Suprapubic skin (tissue), 4 donors: ENCODE measurements around the gene ARID5B. TPM values are rescaled to one million over a fixed set of nuclear protein-coding genes. Genes with fewer than 3 reads are reported as not detected.

Experiments
- DNase-seq, 2 donors: peaks; one replicate each; pipeline ENCODE4 v3.0.0-alpha.2; 2019; ENCODE audit warnings: low spot score in 2 of 2
- H3K27ac ChIP-seq: fragments of 200-600 bp; sonication (generic); one replicate; pipeline ENCODE4 v1.5.1; 2019
- H3K27me3 ChIP-seq: fragments of 200-600 bp; sonication (generic); one replicate; pipeline ENCODE4 v1.5.1; 2019
- H3K36me3 ChIP-seq: fragments of 200-600 bp; sonication (generic); one replicate; pipeline ENCODE4 v1.5.1; 2019
- H3K4me1 ChIP-seq: fragments of 200-600 bp; sonication (generic); one replicate; pipeline ENCODE4 v1.5.1; 2019
- H3K4me3 ChIP-seq: fragments of 200-600 bp; sonication (generic); one replicate; pipeline ENCODE4 v1.5.1; 2019; ENCODE audit warnings: mild to moderate bottlenecking
- H3K9me3 ChIP-seq: fragments of 200-600 bp; sonication (generic); one replicate; pipeline ENCODE4 v1.5.1; 2019
- EP300 ChIP-seq: sonication (generic); formaldehyde crosslinking; IDR thresholded peaks from one replicate; pipeline ENCODE4 v1.6.1; 2017; ENCODE audit warnings: antibody characterized with exemption
- POLR2A ChIP-seq, 2 donors: fragments of 450-650 bp; IDR thresholded peaks; one replicate each; pipeline ENCODE4 v1.6.1; 2017; ENCODE audit warnings: antibody characterized with exemption in 2 of 2, mild to moderate bottlenecking in 2 of 2, moderate library complexity in 2 of 2
- POLR2AphosphoS5 ChIP-seq, 3 donors: sonication (generic); formaldehyde crosslinking; IDR thresholded peaks; one replicate each; pipeline ENCODE4 v1.6.1; 2017; ENCODE audit warnings: antibody characterized with exemption in 3 of 3
- WGBS: methylation state at CpG from one replicate; pipeline ENCODE4 v1.1.5; 2018; 5-methylcytosine and 5-hydroxymethylcytosine counted together
- total RNA-seq, 4 donors: library from RNA; depleted of rRNA; stranded (reverse); fragments of >200 nt; gene quantifications; one replicate each; pipeline ENCODE4 v1.1.0, GENCODE V29; 2016
- TF ChIP-seq, protein P1 (sequence below), 2 donors: fragments of 200-600 bp in 1 of 2; fragments of 450-650 bp in 1 of 2; sonication (generic) in 1 of 2; IDR thresholded peaks; one replicate each; pipeline ENCODE4 v1.5.1; 2016 to 2019; ENCODE audit warnings: antibody characterized with exemption in 2 of 2, mild to moderate bottlenecking in 1 of 2, moderate library complexity in 1 of 2

ARID5B gene
- total RNA-seq, 4 donors from 2014 or later: 45.4 to 75.2 (median 71.9) TPM

DNA sequence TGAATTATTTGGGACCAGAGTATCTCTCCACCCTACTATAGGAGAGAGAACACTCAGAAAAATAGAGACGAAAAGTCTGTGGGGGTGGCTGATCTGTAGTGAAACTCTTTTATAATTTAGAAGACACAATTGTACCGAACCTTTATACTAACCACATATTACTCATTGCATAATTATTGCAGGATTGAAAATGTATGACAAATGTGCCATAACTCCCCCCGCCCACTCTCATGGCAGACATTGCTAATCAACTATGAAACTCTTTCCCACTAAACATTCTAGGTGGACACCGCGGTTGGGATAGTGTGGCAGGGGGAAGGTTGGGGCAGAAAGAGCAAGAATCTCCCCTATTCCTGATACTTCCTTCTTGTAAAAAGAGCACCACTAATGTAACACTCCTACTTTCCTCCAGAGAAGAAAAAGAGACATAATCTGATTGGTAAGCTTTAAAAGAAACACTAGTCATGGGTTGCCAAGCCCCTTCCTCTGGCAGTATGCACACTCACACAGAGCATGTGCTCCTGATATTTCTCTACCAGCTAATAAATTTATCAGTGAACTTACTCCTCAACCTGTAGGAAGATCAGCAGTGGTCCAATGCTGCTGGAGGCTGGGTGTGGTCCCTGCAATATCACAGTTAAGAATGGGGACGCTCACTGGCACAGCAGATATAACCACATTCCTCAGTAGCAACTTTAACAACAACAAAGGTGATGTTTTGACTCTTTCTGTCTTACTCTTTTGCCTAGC, 18.7 kb upstream of the ARID5B start:
- no peaks in the 10 kb centered on the region for H3K27me3 ChIP-seq
- H3K27ac ChIP-seq: no peak overlapping the region
- 85% methylated on average over 6 of the region's 6 CpGs for WGBS
- TF ChIP-seq EP300: no peak
- TF ChIP-seq POLR2A (IDR thresholded peaks at IDR 0.05): no peak
- TF ChIP-seq, protein P1, sequence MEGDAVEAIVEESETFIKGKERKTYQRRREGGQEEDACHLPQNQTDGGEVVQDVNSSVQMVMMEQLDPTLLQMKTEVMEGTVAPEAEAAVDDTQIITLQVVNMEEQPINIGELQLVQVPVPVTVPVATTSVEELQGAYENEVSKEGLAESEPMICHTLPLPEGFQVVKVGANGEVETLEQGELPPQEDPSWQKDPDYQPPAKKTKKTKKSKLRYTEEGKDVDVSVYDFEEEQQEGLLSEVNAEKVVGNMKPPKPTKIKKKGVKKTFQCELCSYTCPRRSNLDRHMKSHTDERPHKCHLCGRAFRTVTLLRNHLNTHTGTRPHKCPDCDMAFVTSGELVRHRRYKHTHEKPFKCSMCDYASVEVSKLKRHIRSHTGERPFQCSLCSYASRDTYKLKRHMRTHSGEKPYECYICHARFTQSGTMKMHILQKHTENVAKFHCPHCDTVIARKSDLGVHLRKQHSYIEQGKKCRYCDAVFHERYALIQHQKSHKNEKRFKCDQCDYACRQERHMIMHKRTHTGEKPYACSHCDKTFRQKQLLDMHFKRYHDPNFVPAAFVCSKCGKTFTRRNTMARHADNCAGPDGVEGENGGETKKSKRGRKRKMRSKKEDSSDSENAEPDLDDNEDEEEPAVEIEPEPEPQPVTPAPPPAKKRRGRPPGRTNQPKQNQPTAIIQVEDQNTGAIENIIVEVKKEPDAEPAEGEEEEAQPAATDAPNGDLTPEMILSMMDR (IDR thresholded peaks at IDR 0.05): no peak
- TF ChIP-seq POLR2AphosphoS5 (IDR thresholded peaks at IDR 0.05): no peak
- no peak overlapping the region for H3K4me3 ChIP-seq
- no peaks in the 10 kb centered on the region for H3K4me1 ChIP-seq
- H3K9me3 ChIP-seq: no peaks in the 10 kb centered on the region
- DNase-seq: no peak
- no peaks in the 10 kb centered on the region for H3K36me3 ChIP-seq

DNA sequence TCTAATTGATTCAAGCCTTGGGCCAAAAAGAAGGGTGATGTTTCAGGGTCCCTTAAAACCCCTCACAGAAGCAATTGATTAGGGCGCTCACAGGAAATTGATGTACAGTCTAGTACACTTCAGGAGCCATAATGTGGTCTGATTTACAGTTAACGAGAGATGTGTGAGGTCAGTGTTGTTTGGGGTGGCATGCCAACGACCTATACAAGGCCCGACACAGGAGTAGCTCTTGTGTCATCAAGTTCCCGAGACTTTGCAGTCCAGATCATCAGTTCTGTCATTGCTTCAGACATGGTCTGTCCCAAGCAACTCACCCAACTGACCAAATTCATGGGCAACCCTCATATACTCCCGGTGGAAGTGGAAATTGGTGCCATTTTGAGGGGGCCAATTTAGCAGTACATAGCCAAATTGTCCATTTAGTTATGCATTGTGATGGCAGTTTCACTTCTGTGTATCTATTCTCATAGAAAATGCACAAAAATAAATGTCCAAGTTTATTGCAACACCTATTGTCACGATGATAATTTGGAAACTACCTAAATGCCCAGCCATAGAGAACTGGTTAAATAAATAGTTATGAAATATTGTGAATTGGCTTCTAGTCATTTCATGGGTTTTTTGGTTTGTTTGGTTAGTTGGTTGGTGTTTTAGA, 18.0 kb upstream of the ARID5B start:
- TF ChIP-seq, protein P1 (IDR thresholded peaks at IDR 0.05): no peak
- Histone ChIP-seq H3K27ac (no peak overlapping the region), H3K4me1 (no peaks in the 10 kb centered on the region), H3K4me3 (no peak overlapping the region), H3K9me3 (no peaks in the 10 kb centered on the region), H3K36me3 (no peaks in the 10 kb centered on the region), H3K27me3 (no peaks in the 10 kb centered on the region)
- no peak for DNase-seq
- WGBS: 88% methylated on average over 7 of the region's 7 CpGs

DNA sequence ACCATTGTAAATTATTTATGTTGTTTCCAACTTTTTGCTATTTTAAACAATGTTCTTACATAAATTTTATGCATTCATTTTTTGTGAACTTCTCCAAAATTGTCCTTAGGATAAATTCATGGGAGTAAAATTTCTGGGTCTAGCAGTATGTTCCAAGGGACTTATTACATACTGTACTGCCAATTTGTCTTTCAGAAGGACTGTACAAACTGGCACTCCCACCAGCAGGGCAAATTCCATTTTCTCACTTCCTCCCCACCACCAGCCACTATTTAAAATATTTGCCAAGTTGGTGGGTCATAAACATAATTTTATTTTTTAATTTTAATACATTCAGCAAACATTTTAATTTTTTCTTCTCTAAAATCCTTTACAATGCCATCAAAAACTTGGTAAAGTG, 13.7 kb upstream of the ARID5B start:
- TF ChIP-seq POLR2A (IDR thresholded peaks at IDR 0.05) (no peak), POLR2AphosphoS5 (IDR thresholded peaks at IDR 0.05) (no peak), EP300 (no peak)
- TF ChIP-seq, protein P1 (IDR thresholded peaks at IDR 0.05): no peak
- Histone ChIP-seq H3K4me1 (no peaks in the 10 kb centered on the region), H3K27me3 (no peaks in the 10 kb centered on the region), H3K27ac (no peak overlapping the region), H3K4me3 (no peak overlapping the region), H3K9me3 (no peaks in the 10 kb centered on the region), H3K36me3 (no peaks in the 10 kb centered on the region)
- no peak for DNase-seq

DNA sequence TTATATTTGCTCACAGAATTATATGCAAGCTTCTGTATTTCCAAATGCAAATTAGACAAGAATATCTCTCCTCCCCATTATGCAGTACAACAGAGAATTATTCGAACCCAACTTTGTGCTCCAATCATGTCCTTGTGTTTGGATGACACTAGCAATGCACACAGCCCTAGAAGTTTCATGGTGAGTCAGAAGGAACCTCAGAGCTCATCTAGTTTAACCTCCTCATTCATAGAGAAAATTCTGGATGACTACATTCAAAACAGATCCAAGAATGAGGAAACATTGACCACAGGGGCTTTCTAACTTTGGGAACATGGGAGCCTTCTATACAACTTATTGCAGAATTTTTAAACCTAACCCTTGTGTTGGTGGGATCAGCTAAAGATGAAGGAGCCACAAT, 12.8 kb upstream of the ARID5B start:
- TF ChIP-seq EP300 (no peak), POLR2A (IDR thresholded peaks at IDR 0.05) (no peak), POLR2AphosphoS5 (IDR thresholded peaks at IDR 0.05) (no peak)
- TF ChIP-seq, protein P1 (IDR thresholded peaks at IDR 0.05): no peak
- Histone ChIP-seq H3K27me3 (no peaks in the 10 kb centered on the region), H3K4me3 (no peak overlapping the region), H3K9me3 (no peaks in the 10 kb centered on the region), H3K36me3 (no peaks in the 10 kb centered on the region), H3K27ac (no peak overlapping the region), H3K4me1 (no peaks in the 10 kb centered on the region)
- DNase-seq: no peak
- 93% methylated on average over 1 of the region's 1 CpG for WGBS

DNA sequence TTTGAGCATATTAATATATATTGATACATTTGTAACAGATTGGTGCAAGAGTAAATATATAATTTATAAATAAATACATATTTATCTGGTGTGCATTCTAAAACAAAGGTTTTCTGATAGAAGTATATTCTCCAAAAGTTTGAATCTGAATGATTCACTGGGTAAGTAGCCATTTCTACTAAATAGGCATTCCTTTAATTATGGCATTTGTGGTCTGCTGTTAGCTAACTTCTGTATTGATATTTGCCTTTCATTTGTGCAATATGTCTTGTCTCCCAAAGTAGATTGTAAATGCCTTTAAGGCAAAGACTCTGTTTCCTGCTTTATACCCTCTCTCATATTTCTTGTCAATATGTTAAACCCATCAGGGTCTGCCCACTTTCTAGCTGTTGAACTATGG, 11.1 kb upstream of the ARID5B start:
- no peak for TF ChIP-seq POLR2A (IDR thresholded peaks at IDR 0.05)
- TF ChIP-seq, protein P1 (IDR thresholded peaks at IDR 0.05): no peak
- TF ChIP-seq POLR2AphosphoS5 (IDR thresholded peaks at IDR 0.05): no peak
- TF ChIP-seq EP300: no peak
- Histone ChIP-seq H3K4me3 (no peak overlapping the region), H3K4me1 (no peaks in the 10 kb centered on the region), H3K27ac (no peak overlapping the region), H3K9me3 (no peaks in the 10 kb centered on the region), H3K36me3 (no peaks in the 10 kb centered on the region), H3K27me3 (no peaks in the 10 kb centered on the region)
- no peak for DNase-seq
